D721Med (cell line): ENCODE results near the gene DDX47.

Experiments
- DNase-seq: peaks from one replicate; pipeline ENCODE4 v3.0.0; 2011; ENCODE audit warnings: low spot score; ENCODE audit not compliant: insufficient read length
- FAIRE-seq: peaks from 2 replicates; lab custom pipeline; 2011; peaks lifted over from hg19 to GRCh38; lab: Jason Lieb, UNC
- TF ChIP-seq, protein P1 (sequence below): IDR thresholded peaks from 2 replicates; pipeline ENCODE4 v1.5.1; 2012; ENCODE audit warnings: mild to moderate bottlenecking, control low read depth; ENCODE audit not compliant: insufficient read depth; ENCODE audit errors: missing control alignments

The DDX47 gene

DNA sequence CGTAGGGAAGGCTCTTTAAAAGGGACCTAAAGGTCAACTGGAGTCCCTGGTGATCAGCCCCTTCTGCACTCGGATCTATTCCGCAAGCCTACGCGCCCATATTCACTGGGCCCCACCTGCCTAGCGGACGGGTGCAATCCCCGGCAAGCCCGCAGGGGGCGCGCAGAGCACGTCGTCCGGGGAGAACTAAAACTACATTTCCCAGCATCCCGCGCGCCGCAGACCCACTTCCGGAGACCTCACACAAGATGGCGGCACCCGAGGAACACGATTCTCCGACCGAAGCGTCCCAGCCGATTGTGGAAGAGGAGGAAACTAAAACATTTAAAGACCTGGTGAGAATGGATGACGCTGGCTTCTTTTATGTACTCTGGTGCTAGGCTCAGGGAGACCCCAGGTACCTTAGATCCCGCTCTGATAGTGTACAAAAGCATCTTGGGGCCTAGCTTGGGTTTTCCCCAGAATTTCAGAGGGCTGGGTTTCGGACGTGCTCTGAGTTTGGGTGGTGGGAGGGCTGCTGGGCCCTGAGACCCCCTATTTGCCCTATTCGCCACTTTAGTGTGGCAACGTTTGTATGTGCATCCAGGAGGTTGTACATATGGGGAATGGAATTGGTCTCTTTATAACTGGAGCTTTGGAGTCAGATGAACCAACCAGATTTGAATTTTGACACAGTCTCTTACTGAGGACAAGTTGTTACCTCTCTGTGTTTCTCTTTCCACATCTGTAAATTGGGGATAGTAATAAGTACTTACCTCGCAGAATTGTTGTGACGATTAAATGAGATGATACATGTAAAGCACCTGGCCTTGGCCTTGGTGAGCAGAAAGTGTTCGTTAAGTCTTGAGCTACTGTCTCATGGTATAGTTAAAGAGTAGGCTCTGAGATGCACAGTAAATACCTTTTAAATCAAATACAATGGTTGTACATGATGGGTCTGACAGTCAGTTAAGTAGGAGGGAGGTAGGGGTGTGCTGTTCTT, at the start of gene DDX47:
DDX47 (plus strand) TSS at position 227 of the 982 bp plus-strand sequence; CDS start at position 249, 22 bp downstream.
- DNase-seq: peak; percentile 44
- FAIRE-seq: no peak
- TF ChIP-seq, protein P1, sequence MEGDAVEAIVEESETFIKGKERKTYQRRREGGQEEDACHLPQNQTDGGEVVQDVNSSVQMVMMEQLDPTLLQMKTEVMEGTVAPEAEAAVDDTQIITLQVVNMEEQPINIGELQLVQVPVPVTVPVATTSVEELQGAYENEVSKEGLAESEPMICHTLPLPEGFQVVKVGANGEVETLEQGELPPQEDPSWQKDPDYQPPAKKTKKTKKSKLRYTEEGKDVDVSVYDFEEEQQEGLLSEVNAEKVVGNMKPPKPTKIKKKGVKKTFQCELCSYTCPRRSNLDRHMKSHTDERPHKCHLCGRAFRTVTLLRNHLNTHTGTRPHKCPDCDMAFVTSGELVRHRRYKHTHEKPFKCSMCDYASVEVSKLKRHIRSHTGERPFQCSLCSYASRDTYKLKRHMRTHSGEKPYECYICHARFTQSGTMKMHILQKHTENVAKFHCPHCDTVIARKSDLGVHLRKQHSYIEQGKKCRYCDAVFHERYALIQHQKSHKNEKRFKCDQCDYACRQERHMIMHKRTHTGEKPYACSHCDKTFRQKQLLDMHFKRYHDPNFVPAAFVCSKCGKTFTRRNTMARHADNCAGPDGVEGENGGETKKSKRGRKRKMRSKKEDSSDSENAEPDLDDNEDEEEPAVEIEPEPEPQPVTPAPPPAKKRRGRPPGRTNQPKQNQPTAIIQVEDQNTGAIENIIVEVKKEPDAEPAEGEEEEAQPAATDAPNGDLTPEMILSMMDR: peak; percentile 86

DNA sequence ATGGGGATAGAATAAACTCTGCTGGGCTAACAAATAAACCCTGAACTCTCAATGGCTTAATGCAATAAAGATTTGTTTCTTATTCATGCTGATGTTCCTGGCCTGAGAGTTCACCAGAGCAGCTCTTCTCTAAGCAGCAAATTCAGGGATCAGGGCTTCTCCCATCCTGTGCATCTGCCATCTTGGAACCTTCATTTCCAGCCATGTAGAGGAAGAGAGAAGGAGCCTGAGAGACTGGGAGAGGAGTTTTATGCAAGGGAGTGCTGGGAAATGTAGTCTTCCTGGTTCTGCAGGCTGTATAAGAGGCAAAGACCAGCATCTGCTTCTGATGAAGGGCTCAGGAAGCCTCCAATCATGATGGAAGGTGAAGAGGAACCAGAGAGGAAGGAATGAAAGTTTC, 48.3 kb upstream of the DDX47 start:
- TF ChIP-seq, protein P1: no peak
- FAIRE-seq (no peak), DNase-seq (no peak)

DNA sequence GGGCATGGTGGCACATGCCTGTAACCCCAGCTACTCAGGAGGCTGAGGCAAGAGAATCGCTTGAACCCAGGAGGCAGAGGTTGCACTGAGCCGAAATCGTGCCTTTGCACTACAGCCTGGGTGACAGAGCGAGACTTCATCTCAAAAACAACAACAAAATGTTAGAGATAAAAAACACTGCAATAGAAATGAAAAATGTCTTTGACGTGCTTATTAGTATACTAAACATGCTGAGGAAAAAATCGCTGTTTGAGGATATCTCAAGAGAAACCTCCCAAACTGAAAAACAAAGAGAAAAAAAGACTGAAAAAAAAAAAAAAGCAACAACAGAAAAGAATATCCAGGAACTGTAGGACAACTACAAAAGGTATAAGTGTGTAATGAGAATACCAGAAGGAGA, 42.9 kb upstream of the DDX47 start:
- DNase-seq (no peak), FAIRE-seq (no peak)
- TF ChIP-seq, protein P1: no peak

DNA sequence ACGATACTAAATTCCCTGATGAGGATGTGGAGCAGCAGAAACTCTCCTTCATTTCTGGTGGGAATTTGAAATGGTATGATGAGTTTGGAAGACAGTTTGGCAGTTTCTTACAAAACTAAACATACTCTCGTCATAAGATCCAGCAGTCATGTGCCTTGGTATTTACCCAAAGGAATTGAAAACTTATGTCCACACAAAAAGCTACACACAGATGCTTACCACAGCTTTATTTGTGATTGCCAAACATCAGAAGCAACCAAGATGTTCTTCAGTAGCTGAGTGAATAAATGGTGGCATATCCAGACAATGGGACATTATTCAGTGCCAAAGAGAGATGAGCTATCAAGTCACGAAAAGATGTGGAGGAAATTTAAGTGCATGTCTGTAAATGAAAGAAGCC, 38.4 kb upstream of the DDX47 start:
- DNase-seq (no peak), FAIRE-seq (no peak)
- TF ChIP-seq, protein P1: no peak

DNA sequence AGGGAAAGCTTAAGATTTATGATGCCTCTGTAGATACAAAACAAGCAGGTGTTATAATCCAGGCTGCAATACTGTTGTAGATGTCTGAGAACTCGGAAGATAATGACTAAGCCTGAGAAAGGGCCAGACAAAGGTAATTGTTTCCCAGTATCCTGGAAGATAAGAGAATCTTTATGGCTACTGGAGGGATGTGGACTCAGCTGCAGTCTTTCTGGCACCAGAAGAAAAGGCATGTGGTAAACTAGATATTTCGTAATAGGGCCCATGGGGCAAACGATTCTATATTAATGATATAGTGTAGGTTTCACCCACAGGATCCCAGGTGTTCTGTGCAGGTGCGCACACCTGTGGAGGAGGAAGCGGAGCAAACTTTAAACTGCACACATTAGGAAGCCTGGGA, 36.9 kb upstream of the DDX47 start:
- TF ChIP-seq, protein P1: no peak
- FAIRE-seq: no peak
- DNase-seq: no peak

DNA sequence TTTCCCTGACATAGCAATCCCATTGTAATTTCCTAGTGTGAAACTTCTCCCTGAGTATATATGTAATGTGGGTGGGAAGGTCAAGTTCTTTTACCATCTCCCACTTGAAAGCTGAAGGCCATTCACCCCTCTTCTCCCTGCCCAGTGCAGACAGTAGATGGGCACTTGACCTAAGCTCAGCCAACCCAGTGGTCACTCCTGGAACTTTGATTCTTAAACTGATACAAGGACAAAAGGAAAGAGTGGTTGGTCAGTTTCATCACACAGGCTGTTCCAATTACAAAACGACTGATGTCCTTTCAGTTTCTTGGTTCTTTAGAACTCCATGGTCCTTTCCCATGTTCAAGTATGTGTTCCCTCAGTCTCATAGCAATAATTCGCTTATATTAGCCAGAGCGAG, 36.1 kb upstream of the DDX47 start:
- TF ChIP-seq, protein P1: no peak
- DNase-seq (no peak), FAIRE-seq (no peak)

DNA sequence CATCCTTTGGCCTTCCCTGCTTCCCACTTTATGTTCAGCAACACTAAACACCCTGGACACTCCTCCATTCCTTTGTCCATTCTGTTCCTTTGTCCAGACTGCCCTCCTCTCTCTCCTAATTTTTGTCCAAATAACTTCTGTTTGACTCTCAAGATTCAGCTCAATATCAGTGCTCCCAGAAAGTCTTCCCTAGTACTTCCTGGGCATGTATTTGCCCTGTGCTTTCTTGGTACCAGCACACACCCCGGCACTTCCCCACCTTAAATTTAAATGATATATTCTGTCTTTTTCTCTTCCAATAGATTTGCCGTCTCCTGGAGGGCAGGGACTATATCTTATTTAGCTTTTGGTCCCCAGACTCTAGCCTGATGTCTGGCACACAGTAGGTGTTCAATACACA, 34.1 kb upstream of the DDX47 start:
- TF ChIP-seq, protein P1: no peak
- FAIRE-seq (no peak), DNase-seq (no peak)
